T-cell (primary cell): ENCODE results near the gene SPAG6. TPM values are rescaled to one million over a fixed set of nuclear protein-coding genes. Genes with fewer than 3 reads are reported as not detected.
A peak's percentile ranks its signal among the peaks of the same experiment; 100 is the strongest.
"Not testable (repeated sequence)": the region's sequence is repeated elsewhere in the genome, so short reads cannot be mapped to it uniquely, and the experiment has no call there.

Experiments used
- ATAC-seq, 4 experiments: fragments of 200-7000 bp in 3 of 4; fragments of 150-1000 bp in 1 of 4; cut with Tn5 transposase; replicated peaks in 1 of 4; 1 replicate in 3 of 4; 2 replicates in 1 of 4; pipeline ENCODE4 v1.10.0; 2021; ENCODE audit warnings: moderate library complexity in 3 of 4, mild to moderate bottlenecking in 2 of 4, moderate number of reproducible peaks in 1 of 4
- CTCF ChIA-PET, 2 donors: fragments of 300-600 bp; sonication (Branson Sonifier 250); formaldehyde crosslinking; loops; one replicate each; lab custom pipeline; 2022; ENCODE audit warnings: antibody characterized with exemption in 2 of 2; lab: Charles Lee
- POLR2A ChIA-PET, 2 donors: fragments of 300-600 bp; sonication (Branson Sonifier 250); formaldehyde crosslinking; loops; one replicate each; lab custom pipeline; 2022; ENCODE audit warnings: antibody characterized with exemption in 2 of 2; lab: Charles Lee
- DNase-seq, 35 experiments: peaks; one replicate each; pipeline versions ENCODE4 v3.0.0 to v3.0.0-alpha.2; 2013 to 2023
- H3K27ac ChIP-seq: one replicate; pipeline ENCODE4 v1.5.1; 2013; ENCODE audit warnings: low read length
- H3K27me3 ChIP-seq, 2 experiments: replicated peaks in 1 of 2; 1 replicate in 1 of 2; 2 replicates in 1 of 2; pipeline versions ENCODE4 v1.6.1 to v1.7.0; 2013; ENCODE audit warnings: low read length in 1 of 2, mixed read lengths in 1 of 2; ENCODE audit not compliant: control insufficient read depth in 2 of 2, insufficient read depth in 2 of 2; ENCODE audit errors: extremely low read depth in 1 of 2
- H3K36me3 ChIP-seq, 2 donors: 1 replicate in 1 of 2; 2 replicates in 1 of 2; pipeline versions ENCODE4 v1.6.1 to v1.7.0; 2013; ENCODE audit warnings: low read length in 1 of 2; ENCODE audit not compliant: control insufficient read depth in 2 of 2, insufficient read depth in 1 of 2; ENCODE audit errors: extremely low read depth in 1 of 2
- H3K4me1 ChIP-seq, 2 experiments: 1 replicate in 1 of 2; 2 replicates in 1 of 2; pipeline versions ENCODE4 v1.6.1 to v1.7.0; 2013; ENCODE audit warnings: low read length in 2 of 2, mixed read lengths in 1 of 2; ENCODE audit not compliant: insufficient read depth in 2 of 2, control insufficient read depth in 1 of 2; ENCODE audit errors: extremely low read depth in 1 of 2
- H3K4me3 ChIP-seq, 2 donors: 1 replicate in 1 of 2; 2 replicates in 1 of 2; pipeline versions ENCODE4 v1.5.1 to v1.7.0; 2013; ENCODE audit warnings: mild to moderate bottlenecking in 2 of 2, low read length in 1 of 2, moderate library complexity in 1 of 2; ENCODE audit not compliant: control insufficient read depth in 1 of 2; ENCODE audit errors: extremely low read depth in 1 of 2
- H3K9me3 ChIP-seq: 2 replicates; pipeline ENCODE4 v1.7.0; 2013
- H3K27ac Mint-ChIP-seq, 2 donors: one replicate each; pipeline ENCODE4 v1.8.0; 2020 to 2021; ENCODE audit warnings: mild to moderate bottlenecking in 2 of 2, mixed read lengths in 2 of 2
- H3K27me3 Mint-ChIP-seq, 2 donors: one replicate each; pipeline ENCODE4 v1.8.0; 2021 to 2022; ENCODE audit warnings: mixed read lengths in 2 of 2
- H3K36me3 Mint-ChIP-seq: one replicate; pipeline ENCODE4 v1.8.0; 2021; ENCODE audit warnings: mixed read lengths
- H3K4me1 Mint-ChIP-seq, 3 donors: one replicate each; pipeline ENCODE4 v1.8.0; 2020 to 2022; ENCODE audit warnings: mixed read lengths in 3 of 3, mild to moderate bottlenecking in 1 of 3
- H3K4me3 Mint-ChIP-seq, 3 donors: one replicate each; pipeline ENCODE4 v1.8.0; 2020 to 2022; ENCODE audit warnings: mild to moderate bottlenecking in 3 of 3, mixed read lengths in 3 of 3, moderate library complexity in 3 of 3
- H3K9me3 Mint-ChIP-seq, 3 donors: one replicate each; pipeline ENCODE4 v1.8.0; 2020 to 2022; ENCODE audit warnings: mixed read lengths in 3 of 3
- WGBS: methylation state at CpG from one replicate; pipeline ENCODE4 v1.1.5; 2013; ENCODE audit warnings: missing lambda C conversion rate; ENCODE audit not compliant: insufficient coverage; 5-methylcytosine and 5-hydroxymethylcytosine counted together
- total RNA-seq, 35 experiments: library from RNA in 6 of 35; stranded (reverse) in 6 of 35; fragments of 120-200 nt in 1 of 35; gene quantifications; one replicate each; pipeline versions ENCODE4 v1.2.1 to v1.2.4 and lab custom pipeline; 2013 to 2026

SPAG6 gene
- total RNA-seq, 5 donors from 2014 or later (not counting 1 experiment from before 2014, with no cell fraction given) = 0.23 to 0.33 TPM; not detected in 3

GRCh38 chr10:22344781-22345300 is 455 bp upstream of the SPAG6 start:
- H3K4me3 Mint-ChIP-seq = peak overlapping the region in 2 of 3 donors; percentile 24 to 25
- H3K4me3 ChIP-seq = peak overlapping the region in 1 of 2 donors; percentile 47
- ATAC-seq = no peak
- DNase-seq = peak in 1 of 35 experiments; percentile 23
- peaks cover 6 to 24% of the 10 kb centered on the region in 2 experiments for H3K4me1 ChIP-seq
- peaks cover 0 to 4% (median 2%) of the 10 kb centered on the region in 3 donors for H3K9me3 Mint-ChIP-seq
- peaks cover 3% of the 10 kb centered on the region for H3K36me3 Mint-ChIP-seq
- CTCF ChIA-PET = interaction anchor here in 1 of 2 donors (1.0 kb wide), 1 partner anchor 84 kb away, joined by 3 read pairs; no protein-coding TSS in a partner anchor
- peaks cover 7% of the 10 kb centered on the region for H3K9me3 ChIP-seq
- H3K27ac Mint-ChIP-seq = peak overlapping the region; percentile 16 to 74
- H3K36me3 ChIP-seq = no peaks in the 10 kb centered on the region
- WGBS = 19% methylated on average over 26 of the region's 26 CpGs
- peaks cover 5 to 22% (median 11%) of the 10 kb centered on the region in 3 donors for H3K4me1 Mint-ChIP-seq
- H3K27ac ChIP-seq = no peak overlapping the region
- H3K27me3 Mint-ChIP-seq = peaks cover 51 to 63% of the 10 kb centered on the region in 2 donors
- POLR2A ChIA-PET = interaction anchor here (0.6 kb wide), 2 partner anchors 10 to 826 kb away, joined by 3 read pairs; no protein-coding TSS in a partner anchor
- H3K27me3 ChIP-seq = peaks cover 21 to 36% of the 10 kb centered on the region in 2 experiments

DNA sequence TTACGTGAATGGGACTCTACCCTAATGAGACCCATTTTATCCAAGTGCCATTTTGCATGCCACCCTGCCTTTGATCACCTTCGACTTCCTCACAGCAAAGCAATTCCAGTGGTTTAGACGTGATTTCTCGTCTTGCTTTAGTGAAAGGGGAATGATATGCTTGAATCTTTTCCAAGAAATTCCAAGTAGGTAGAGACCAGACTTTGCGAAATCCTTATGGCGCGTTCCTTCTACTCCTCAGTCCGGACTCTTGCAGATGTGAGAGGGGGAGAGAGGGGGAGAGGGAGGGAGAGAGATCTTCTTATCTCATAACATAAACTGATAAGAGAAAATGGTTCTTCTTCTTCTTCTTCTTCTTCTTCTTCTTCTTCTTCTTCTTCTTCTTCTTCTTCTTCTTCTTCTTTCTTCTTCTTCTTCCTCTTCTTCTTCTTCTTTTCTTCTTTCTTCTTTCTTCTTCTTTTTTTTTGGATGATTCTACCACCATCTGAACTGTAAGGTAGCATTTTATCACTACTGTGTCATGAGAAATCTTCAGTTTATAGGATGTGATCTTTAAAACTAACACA is 883 bp downstream of the SPAG6 start:
- Mint-ChIP-seq H3K4me3 (peak overlapping the region in 1 of 3 donors; percentile 11), H3K9me3 (peaks cover 0 to 4% (median 2%) of the 10 kb centered on the region in 3 donors), H3K27me3 (peaks cover 46 to 58% of the 10 kb centered on the region in 2 donors), H3K36me3 (peaks cover 3% of the 10 kb centered on the region), H3K27ac (peak overlapping the region; percentile 25 to 54), H3K4me1 (peaks cover 0 to 17% (median 7%) of the 10 kb centered on the region in 3 donors)
- CTCF ChIA-PET = no interaction called here
- H3K36me3 ChIP-seq = no peaks in the 10 kb centered on the region
- DNase-seq (peak in 1 of 35 experiments; percentile 14), ATAC-seq (no peak)
- H3K27me3 ChIP-seq = peaks cover 21 to 29% of the 10 kb centered on the region in 2 experiments
- POLR2A ChIA-PET = no interaction called here
- peaks cover 7% of the 10 kb centered on the region for H3K9me3 ChIP-seq
- no CpG with 5 or more reads among the region's 8 CpGs for WGBS
- H3K4me3 ChIP-seq = peak overlapping the region in 1 of 2 donors; percentile 47
- H3K4me1 ChIP-seq = peaks cover 2 to 15% of the 10 kb centered on the region in 2 experiments
- no peak overlapping the region for H3K27ac ChIP-seq

DNA sequence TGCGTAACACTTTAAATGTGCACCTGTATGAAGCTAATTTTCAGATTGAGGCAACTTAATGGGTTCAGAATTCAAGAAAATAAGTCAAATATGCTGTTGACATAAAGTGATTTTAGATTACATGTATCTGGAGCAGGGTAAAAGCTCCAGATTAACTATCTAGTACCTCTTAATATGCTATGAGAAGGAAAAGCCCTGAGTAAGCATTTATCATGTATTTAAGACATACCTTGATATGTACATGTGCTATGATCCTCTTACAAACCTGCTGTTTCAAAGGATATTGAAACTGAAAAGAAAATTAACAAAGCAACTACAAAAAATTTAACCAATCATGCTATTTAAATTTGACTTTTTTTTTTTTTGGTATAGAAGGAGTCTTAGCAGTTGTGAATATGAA is 4.5 kb downstream of the SPAG6 start:
- H3K27me3 Mint-ChIP-seq = peaks cover 23 to 33% of the 10 kb centered on the region in 2 donors
- H3K4me1 ChIP-seq = peaks cover 0 to 11% of the 10 kb centered on the region in 2 experiments
- ATAC-seq (no peak), DNase-seq (no peak)
- ChIA-PET POLR2A (interaction anchor here (0.5 to 1.2 kb wide), 3 partner anchors 10 to 764 kb away, joined by 3 to 4 read pairs (median 3); no protein-coding TSS in a partner anchor), CTCF (interaction anchor here (0.7 to 1.8 kb wide), 3 partner anchors 11 to 638 kb away, joined by 3 to 6 read pairs (median 5); no protein-coding TSS in a partner anchor)
- no peak overlapping the region for H3K27ac Mint-ChIP-seq
- no peak overlapping the region for H3K27ac ChIP-seq
- H3K36me3 Mint-ChIP-seq = no peaks in the 10 kb centered on the region
- peaks cover 0 to 4% (median 0%) of the 10 kb centered on the region in 3 donors for H3K9me3 Mint-ChIP-seq
- H3K36me3 ChIP-seq = no peaks in the 10 kb centered on the region
- peaks cover 3% of the 10 kb centered on the region for H3K9me3 ChIP-seq
- no peak overlapping the region for H3K4me3 ChIP-seq
- H3K27me3 ChIP-seq = peaks cover 7 to 25% of the 10 kb centered on the region in 2 experiments
- no peak overlapping the region for H3K4me3 Mint-ChIP-seq
- H3K4me1 Mint-ChIP-seq = peaks cover 0 to 8% (median 1%) of the 10 kb centered on the region in 3 donors
- WGBS = no CpG with 5 or more reads among the region's 1 CpG

DNA sequence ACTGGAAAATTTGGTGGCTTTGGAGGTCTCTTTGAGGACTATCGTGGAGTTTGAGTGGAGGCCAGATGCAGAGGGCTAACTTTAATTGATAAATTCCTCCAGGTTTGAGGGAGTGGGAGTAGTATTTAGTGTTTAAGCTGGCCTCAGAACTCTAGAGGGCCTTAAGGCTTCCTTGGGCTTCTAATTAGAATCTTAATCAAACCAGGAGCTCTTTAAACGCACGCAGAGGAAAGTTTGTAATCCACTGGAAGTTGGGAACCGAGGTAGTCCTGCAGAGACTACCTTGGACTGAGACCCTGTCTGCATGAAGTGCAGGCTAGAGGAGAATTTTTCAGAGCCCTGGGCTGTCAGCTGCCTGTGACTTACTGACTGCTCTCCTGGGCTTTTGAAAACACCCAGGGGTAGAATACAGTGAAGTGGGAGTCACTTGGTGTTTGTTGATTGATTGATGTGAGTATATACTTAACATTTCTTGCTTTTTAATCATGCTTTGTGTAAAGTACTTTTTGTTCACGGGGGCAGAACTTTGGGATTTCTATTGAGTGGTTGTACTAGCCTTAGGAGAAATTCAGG is 5.9 kb downstream of the SPAG6 start:
- Mint-ChIP-seq H3K27ac (no peak overlapping the region), H3K4me3 (no peak overlapping the region), H3K9me3 (peaks cover 0 to 4% (median 0%) of the 10 kb centered on the region in 3 donors), H3K36me3 (no peaks in the 10 kb centered on the region), H3K27me3 (peaks cover 15 to 22% of the 10 kb centered on the region in 2 donors), H3K4me1 (peaks cover 0 to 2% (median 0%) of the 10 kb centered on the region in 3 donors)
- Histone ChIP-seq H3K36me3 (no peaks in the 10 kb centered on the region), H3K27me3 (peaks cover 3 to 10% of the 10 kb centered on the region in 2 experiments), H3K4me3 (no peak overlapping the region), H3K9me3 (peaks cover 3% of the 10 kb centered on the region), H3K4me1 (no peaks in the 10 kb centered on the region), H3K27ac (no peak overlapping the region)
- POLR2A ChIA-PET = no interaction called here
- CTCF ChIA-PET = interaction anchor here in 1 of 2 donors (0.5 to 0.6 kb wide), 2 partner anchors 360 to 877 kb away, joined by 3 to 6 read pairs; no protein-coding TSS in a partner anchor
- DNase-seq (no peak), ATAC-seq (no peak)
- WGBS = 94% methylated on average over 5 of the region's 5 CpGs

- H3K36me3 ChIP-seq = no peaks in the 10 kb centered on the region
- Mint-ChIP-seq H3K4me3 (no peak overlapping the region), H3K4me1 (no peaks in the 10 kb centered on the region), H3K27ac (no peak overlapping the region), H3K36me3 (no peaks in the 10 kb centered on the region), H3K9me3 (no peaks in the 10 kb centered on the region), H3K27me3 (peaks cover 7 to 10% of the 10 kb centered on the region in 2 donors)
- no peak for DNase-seq
- WGBS = 90% methylated on average over 4 of the region's 4 CpGs
- no peaks in the 10 kb centered on the region for H3K9me3 ChIP-seq
- no peak for ATAC-seq
- no peak overlapping the region for H3K4me3 ChIP-seq
- H3K27ac ChIP-seq = no peak overlapping the region
- ChIA-PET POLR2A (interaction anchor here in 1 of 2 donors (0.6 kb wide), 1 partner anchor 96 kb away, joined by 3 read pairs; no protein-coding TSS in a partner anchor), CTCF (no interaction called here)
- no peaks in the 10 kb centered on the region for H3K27me3 ChIP-seq
- no peaks in the 10 kb centered on the region for H3K4me1 ChIP-seq
Measured at GRCh38 chr10:22356324-22356873, 11.1 kb downstream of the SPAG6 start.

DNA sequence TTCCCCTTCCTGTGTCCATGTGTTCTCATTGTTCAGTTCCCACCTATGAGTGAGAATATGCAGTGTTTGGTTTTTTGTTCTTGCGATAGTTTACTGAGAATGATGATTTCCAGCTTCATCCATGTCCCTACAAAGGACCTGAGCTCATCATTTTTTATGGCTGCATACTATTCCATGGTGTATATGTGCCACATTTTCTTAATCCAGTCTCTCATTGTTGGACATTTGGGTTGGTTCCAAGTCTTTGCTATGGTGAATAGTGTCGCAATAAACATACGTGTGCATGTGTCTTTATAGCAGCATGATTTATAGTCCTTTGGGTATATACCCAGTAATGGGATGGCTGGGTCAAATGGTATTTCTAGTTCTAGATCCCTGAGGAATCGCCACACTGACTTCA is 12.5 kb downstream of the SPAG6 start:
- H3K4me1 ChIP-seq, CTCF ChIA-PET, H3K9me3 ChIP-seq, DNase-seq, H3K4me3 Mint-ChIP-seq, H3K27ac Mint-ChIP-seq, ATAC-seq, H3K27ac ChIP-seq, H3K36me3 ChIP-seq, H3K4me3 ChIP-seq, H3K27me3 Mint-ChIP-seq, H3K9me3 Mint-ChIP-seq, POLR2A ChIA-PET, H3K4me1 Mint-ChIP-seq, H3K27me3 ChIP-seq, H3K36me3 Mint-ChIP-seq: not testable (repeated sequence)
- no CpG with 5 or more reads among the region's 4 CpGs for WGBS
